GM10248 (cell line): ENCODE measurements around the gene PCED1B.

ENCODE experiments used
- CTCF ChIA-PET: fragments of 300-600 bp; sonication (Branson Sonifier 250); formaldehyde crosslinking; extraction: SDS; loops from one replicate; lab custom pipeline; 2021; ENCODE audit warnings: antibody characterized with exemption; lab: Yijun Ruan, JAX
- POLR2A ChIA-PET: fragments of 350-650 bp; sonication (Branson Sonifier 250); formaldehyde crosslinking; extraction: SDS; loops from one replicate; lab custom pipeline; 2020; ENCODE audit warnings: antibody characterized with exemption; lab: Yijun Ruan, JAX
- DNase-seq: peaks from one replicate; pipeline ENCODE4 v3.0.0; 2012; ENCODE audit errors: extremely low spot score
- TF ChIP-seq, protein P1 (sequence below): IDR thresholded peaks from 2 replicates; pipeline ENCODE4 v1.5.1; 2012; ENCODE audit warnings: mild to moderate bottlenecking, low read depth; ENCODE audit errors: extremely low read depth, missing control alignments, control extremely low read depth

The PCED1B gene

DNA sequence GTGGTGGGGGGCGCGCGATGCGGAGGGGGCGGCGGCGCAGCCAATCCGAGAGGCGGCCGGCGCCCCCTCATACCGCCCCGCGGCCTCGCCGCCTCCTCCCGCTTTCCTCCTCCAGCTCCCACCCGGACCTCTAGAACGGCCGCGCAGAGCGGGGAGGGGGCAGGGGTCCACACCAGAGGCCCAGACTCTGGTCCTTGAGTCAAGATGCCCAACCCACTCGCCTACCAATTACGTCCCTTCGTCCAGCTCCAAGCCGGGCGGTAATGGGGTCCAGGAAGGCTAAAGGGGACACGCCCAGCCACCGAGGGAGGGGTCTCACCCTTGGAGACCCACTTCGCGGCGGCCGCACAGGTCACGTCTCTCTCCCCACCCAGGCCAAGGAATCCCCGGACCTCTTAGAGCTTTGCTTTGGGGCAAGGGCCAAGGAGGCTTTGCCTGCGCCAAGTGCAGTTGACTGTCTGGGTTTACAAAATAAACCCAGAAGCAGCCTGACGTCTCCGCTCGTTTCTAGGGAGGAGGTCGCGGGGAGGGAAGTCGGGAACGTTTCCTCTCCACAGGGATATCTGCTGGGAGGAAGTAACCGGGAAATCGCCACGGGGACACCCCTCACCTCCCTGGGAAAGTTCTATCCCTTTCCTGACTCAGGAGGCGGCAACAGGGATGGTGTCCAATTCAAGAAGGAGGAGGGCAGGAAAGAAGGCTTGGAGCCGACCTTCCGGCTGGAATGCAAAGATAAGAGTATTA, 732 bp downstream of the PCED1B start:
- ChIA-PET CTCF (interaction anchor here (0.7 to 2.1 kb wide), 5 partner anchors 9 to 227 kb away, joined by 3 to 10 read pairs (median 4); no protein-coding TSS in a partner anchor), POLR2A (no interaction called here)

DNA sequence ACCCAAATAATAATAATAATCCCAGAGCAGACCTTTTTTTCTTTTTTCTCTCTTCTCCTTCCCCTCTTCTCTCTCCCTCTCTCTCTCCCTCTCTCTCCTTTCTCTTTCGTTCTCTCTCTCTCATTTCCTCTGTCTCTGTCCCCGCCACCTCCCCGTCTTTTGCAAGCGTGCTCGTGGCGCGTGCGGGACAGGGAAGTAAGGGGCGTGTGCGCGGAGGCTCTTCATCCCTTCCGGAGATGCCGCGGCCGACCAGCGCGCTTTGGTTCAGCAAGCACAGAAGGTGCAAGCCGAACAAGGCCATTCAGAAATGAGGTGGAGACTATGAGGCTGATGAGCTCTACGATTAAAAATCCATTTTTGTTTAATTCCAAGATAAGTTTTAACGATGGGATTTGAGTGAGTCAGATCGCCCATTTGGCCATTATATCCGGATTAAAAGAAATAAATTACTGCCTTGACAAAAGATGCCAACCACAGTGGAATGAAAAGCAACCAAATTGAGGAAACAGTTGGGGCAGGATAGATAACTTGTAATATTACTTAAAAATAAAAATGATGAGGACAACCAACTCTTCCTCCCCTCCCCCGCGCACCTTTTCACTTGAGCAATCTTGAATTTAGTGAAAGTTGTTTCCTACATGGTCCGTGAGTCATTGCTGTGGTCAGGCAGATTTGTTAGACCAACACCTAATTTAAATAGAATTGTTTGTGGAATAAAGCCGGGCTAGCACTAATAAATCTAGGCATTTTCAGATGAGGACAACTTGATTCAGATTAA, 1.5 kb downstream of the PCED1B start:
- POLR2A ChIA-PET, result no interaction called here
- TF ChIP-seq, protein P1, sequence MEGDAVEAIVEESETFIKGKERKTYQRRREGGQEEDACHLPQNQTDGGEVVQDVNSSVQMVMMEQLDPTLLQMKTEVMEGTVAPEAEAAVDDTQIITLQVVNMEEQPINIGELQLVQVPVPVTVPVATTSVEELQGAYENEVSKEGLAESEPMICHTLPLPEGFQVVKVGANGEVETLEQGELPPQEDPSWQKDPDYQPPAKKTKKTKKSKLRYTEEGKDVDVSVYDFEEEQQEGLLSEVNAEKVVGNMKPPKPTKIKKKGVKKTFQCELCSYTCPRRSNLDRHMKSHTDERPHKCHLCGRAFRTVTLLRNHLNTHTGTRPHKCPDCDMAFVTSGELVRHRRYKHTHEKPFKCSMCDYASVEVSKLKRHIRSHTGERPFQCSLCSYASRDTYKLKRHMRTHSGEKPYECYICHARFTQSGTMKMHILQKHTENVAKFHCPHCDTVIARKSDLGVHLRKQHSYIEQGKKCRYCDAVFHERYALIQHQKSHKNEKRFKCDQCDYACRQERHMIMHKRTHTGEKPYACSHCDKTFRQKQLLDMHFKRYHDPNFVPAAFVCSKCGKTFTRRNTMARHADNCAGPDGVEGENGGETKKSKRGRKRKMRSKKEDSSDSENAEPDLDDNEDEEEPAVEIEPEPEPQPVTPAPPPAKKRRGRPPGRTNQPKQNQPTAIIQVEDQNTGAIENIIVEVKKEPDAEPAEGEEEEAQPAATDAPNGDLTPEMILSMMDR, result no peak
- CTCF ChIA-PET, result interaction anchor here (1.5 to 2.1 kb wide), 2 partner anchors 10 to 35 kb away, joined by 4 to 10 read pairs; no protein-coding TSS in a partner anchor

More for the DNA sequence above, 732 bp downstream of the PCED1B start:
- peak; percentile 41 for DNase-seq
- TF ChIP-seq, protein P1, result no peak

DNA sequence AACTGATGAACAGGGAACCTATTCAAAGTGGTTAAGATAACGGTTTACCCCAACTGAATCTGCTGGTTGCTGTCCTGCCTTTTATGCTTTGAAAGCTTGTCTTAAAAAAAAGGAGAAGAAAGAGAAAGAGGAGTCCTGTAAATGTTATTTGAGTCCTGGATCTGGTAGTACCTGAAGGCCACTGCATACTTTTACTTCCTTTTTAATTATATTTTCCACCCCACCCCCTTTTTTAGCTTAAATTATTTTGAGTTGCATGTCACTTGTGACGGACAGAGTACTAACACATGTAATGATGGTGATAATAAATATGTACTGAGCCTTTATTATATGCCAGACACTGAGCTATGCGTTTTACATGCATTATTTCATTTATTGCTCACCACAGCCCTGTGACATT, 2.9 kb downstream of the PCED1B start:
- TF ChIP-seq, protein P1, result no peak
- no peak for DNase-seq
- POLR2A ChIA-PET, result no interaction called here
- CTCF ChIA-PET, result interaction anchor here (1.2 to 2.2 kb wide), 2 partner anchors 11 to 59 kb away, joined by 5 to 14 read pairs; no protein-coding TSS in a partner anchor

More for the DNA sequence above, 1.5 kb downstream of the PCED1B start:
- DNase-seq, result peak; percentile 22

DNA sequence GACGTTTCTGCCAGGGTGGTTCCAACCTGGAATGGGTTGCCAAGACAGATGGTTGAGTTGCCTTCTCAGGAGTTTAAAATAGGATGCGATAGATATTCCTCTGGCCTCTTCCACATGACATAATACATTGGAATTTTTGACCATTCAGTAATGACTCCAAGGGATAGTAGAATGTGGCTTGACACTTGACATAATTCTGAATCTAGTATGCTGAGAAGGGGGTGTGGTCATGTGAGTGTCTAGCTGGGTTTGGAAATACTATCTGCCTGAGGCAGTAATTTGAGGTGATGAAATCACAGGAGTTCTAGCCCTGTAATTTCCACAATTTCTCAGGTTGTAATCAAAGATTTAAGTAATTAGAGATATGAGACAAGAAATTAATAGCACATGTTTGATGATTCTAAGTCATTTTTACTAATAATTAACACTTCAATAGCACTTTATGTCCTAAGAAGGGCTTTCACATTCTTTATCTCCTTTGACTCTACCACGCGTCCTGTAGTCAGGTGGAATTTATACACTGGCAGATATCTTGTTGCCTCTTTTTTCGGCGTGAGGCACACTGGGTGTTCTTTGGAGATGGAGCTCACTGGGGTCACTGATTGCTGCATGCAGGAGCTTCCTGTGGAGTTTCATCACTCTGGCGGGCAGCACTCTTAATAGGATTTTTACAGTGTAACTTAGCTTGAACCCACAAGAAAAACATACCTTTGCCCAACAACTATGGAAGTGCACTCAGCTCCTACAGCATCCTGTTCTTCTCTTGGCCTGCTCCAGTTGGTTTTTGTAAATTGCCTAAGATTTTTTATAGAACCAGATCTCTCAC, 3.6 kb downstream of the PCED1B start:
- POLR2A ChIA-PET, result no interaction called here

DNA sequence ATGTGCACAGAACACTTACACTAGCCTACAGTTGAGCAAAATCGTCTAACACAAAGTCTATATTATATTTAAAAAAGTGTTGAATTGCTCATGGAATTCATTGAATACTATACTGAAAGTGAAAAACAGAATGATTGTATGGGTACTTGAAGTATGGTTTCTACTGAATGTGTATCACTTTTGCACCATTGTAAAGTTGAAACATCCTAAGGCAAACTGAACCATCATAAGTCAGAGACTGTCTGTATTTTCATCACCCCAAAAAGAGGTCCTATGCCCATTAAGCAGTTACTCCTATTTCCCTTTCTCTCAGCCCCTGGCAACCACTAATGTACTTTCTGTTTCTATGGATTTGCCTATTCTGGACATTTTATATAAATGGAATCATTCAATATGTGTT, 4.8 kb downstream of the PCED1B start:
- ChIA-PET CTCF (interaction anchor here (1.3 to 2.2 kb wide), 3 partner anchors 12 to 123 kb away, joined by 3 to 14 read pairs (median 3); no protein-coding TSS in a partner anchor), POLR2A (no interaction called here)
- no peak for DNase-seq
- TF ChIP-seq, protein P1, result no peak

More for the DNA sequence above, 3.6 kb downstream of the PCED1B start:
- TF ChIP-seq, protein P1, result no peak
- DNase-seq, result no peak
- CTCF ChIA-PET, result interaction anchor here (1.1 to 2.2 kb wide), 5 partner anchors 9 to 124 kb away, joined by 3 to 14 read pairs (median 5); no protein-coding TSS in a partner anchor
